H1 (cell line): Measurements from ENCODE around the gene SPOP. TPM values are rescaled to one million over a fixed set of nuclear protein-coding genes. Genes with fewer than 3 reads are reported as not detected.

ENCODE experiments used
- YY1 ChIP-seq: IDR thresholded peaks from 2 replicates; pipeline ENCODE4 v1.6.1; 2011; ENCODE audit warnings: low read depth, mild to moderate bottlenecking, low read length
- polyA plus RNA-seq, 7 experiments: library from polyadenylated mRNA; depleted of rRNA in 3 of 7; stranded (reverse) in 5 of 7; unstranded in 2 of 7; fragments of >200 nt in 5 of 7; fragments of 200-250 nt in 2 of 7; gene quantifications; 1 replicate in 5 of 7; 2 replicates in 1 of 7; 4 replicates in 1 of 7; pipeline versions ENCODE4 v1.2.1 to v1.2.3, GENCODE V29; 2011 to 2013; ENCODE audit warnings: missing spikeins in 2 of 7, mixed read lengths in 2 of 7
- total RNA-seq: library from RNA; stranded (reverse); fragmentation: NEBNext Ultra II Directional; extraction: Animal tissue kit (Norgen Biotek cat#: 25700); gene quantifications from 2 replicates; pipeline ENCODE4 v1.2.1, GENCODE V29; 2021

Gene SPOP
- total and polyA plus RNA-seq, 2 of the 8 experiments (the other 6 are each of a cell fraction or from before 2014, with no cell fraction given): 13.3 to 25.6 TPM

DNA sequence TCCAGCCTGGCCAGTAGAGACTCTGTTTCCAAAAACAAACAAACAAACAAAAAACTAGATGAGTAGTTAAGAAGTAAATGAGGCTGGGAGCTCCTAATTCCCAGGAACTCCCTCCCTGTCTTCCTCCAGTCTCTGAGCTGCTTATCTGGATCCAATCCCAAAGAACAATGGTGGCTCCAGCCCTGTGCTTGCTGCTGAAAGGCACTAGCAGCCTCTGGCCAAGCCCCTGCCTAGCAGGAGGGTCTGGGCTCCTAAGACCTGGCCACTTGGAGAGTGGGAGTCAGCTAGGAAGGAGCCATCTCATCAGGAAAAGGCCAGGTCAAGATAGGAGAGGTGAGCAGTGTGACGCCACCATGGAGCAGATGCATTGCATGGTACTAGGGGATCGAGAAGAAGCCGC is 44.2 kb upstream of the SPOP start (continued):
- TF ChIP-seq YY1: no peak
